Measurements from ENCODE around the gene APOBEC2. TPM values are rescaled to one million over a fixed set of nuclear protein-coding genes. Genes with fewer than 3 reads are reported as not detected.
A peak's percentile ranks its signal among the peaks of the same experiment; 100 is the strongest.

APOBEC2 gene
- total and polyA plus RNA-seq, 2 of the 13 experiments (the other 11 are each of a cell fraction or from before 2014, with no cell fraction given): 0.09 TPM; not detected in 1

DNA sequence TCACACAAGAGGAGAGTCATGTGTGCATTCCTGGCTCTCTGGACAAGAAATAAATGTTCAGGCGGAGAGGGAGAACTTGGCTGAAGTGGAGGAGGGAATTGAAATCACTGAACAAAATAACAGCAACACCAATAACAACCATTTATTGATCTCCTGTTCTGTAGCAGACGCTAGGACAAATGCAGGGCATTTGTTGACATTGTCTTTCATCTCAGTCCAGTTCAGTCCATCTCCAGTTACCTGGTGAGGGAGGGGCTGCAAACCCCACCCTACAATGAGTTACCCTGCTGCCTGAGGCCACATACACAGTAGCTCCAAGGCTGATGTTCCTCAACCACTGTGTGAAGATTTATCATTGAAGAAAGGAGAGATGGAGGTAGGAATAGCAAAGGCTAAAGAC lies 41.3 kb upstream of the APOBEC2 start (continued):
- TF ChIP-seq MLXIP (CRISPR knock-in tag; IDR thresholded peaks at IDR 0.05; ENCODE audit: borderline replicate concordance): no peak
- no peak for TF ChIP-seq SNAPC2 (CRISPR knock-in tag; IDR thresholded peaks at IDR 0.05)
- TF ChIP-seq, protein P1, sequence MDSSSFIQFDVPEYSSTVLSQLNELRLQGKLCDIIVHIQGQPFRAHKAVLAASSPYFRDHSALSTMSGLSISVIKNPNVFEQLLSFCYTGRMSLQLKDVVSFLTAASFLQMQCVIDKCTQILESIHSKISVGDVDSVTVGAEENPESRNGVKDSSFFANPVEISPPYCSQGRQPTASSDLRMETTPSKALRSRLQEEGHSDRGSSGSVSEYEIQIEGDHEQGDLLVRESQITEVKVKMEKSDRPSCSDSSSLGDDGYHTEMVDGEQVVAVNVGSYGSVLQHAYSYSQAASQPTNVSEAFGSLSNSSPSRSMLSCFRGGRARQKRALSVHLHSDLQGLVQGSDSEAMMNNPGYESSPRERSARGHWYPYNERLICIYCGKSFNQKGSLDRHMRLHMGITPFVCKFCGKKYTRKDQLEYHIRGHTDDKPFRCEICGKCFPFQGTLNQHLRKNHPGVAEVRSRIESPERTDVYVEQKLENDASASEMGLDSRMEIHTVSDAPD (CRISPR knock-in tag; IDR thresholded peaks at IDR 0.05): no peak
- no peak for TF ChIP-seq AGO1 (IDR thresholded peaks at IDR 0.05; ENCODE audit: low read depth, low read length, poor library complexity, severe bottlenecking)
- TF ChIP-seq ZNF891 (CRISPR knock-in tag; IDR thresholded peaks at IDR 0.05): no peak
- TF ChIP-seq HMGXB3 (CRISPR knock-in tag; IDR thresholded peaks at IDR 0.05; ENCODE audit: borderline replicate concordance): no peak
- TF ChIP-seq, protein P2, sequence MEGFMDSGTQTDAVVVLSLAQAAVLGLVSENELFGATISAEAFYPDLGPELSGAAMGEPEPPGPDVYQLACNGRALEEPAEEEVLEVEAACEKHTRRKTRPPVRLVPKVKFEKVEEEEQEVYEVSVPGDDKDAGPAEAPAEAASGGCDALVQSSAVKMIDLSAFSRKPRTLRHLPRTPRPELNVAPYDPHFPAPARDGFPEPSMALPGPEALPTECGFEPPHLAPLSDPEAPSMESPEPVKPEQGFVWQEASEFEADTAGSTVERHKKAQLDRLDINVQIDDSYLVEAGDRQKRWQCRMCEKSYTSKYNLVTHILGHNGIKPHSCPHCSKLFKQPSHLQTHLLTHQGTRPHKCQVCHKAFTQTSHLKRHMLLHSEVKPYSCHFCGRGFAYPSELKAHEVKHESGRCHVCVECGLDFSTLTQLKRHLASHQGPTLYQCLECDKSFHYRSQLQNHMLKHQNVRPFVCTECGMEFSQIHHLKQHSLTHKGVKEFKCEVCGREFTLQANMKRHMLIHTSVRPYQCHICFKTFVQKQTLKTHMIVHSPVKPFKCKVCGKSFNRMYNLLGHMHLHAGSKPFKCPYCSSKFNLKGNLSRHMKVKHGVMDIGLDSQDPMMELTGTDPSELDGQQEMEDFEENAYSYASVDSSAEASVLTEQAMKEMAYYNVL (CRISPR knock-in tag; IDR thresholded peaks at IDR 0.05; ENCODE audit: borderline replicate concordance): 0 out of 2 replicates have a peak, but pooled peaks have one; percentile 61
- TF ChIP-seq TAF1 (CRISPR knock-in tag; IDR thresholded peaks at IDR 0.05): no peak
- TF ChIP-seq ZMAT3 (CRISPR knock-in tag; conservative IDR thresholded peaks at IDR 0.05): no peak
- TF ChIP-seq CCAR2 (optimal IDR thresholded peaks at IDR 0.05; ENCODE audit: low read depth, low read length): no peak
- TF ChIP-seq DMTF1 (CRISPR knock-in tag; IDR thresholded peaks at IDR 0.05): no peak
